Dendritic cell treated with granulocyte-macrophage colony-stimulating factor and Interleukin-4, amounts not matched to agents 40 ng/mL and 50 ng/mL, for 4 days (primary cell): ENCODE data around the gene MIER2.
"Not testable (repeated sequence)": the region's sequence is repeated elsewhere in the genome, so short reads cannot be mapped to it uniquely, and the experiment has no call there.

ENCODE experiments used
- H3K27ac Mint-ChIP-seq: one replicate; pipeline ENCODE4 v1.8.0; 2022; ENCODE audit warnings: mild to moderate bottlenecking, mixed read lengths
- H3K27me3 Mint-ChIP-seq: one replicate; pipeline ENCODE4 v1.8.0; 2022; ENCODE audit warnings: mild to moderate bottlenecking, mixed read lengths
- H3K36me3 Mint-ChIP-seq: one replicate; pipeline ENCODE4 v1.8.0; 2022; ENCODE audit warnings: low read depth, mixed read lengths
- H3K4me1 Mint-ChIP-seq: one replicate; pipeline ENCODE4 v1.8.0; 2022; ENCODE audit warnings: low read depth, mixed read lengths
- H3K4me3 Mint-ChIP-seq: one replicate; pipeline ENCODE4 v1.8.0; 2022; ENCODE audit warnings: mild to moderate bottlenecking, moderate library complexity, mixed read lengths
- H3K9me3 Mint-ChIP-seq: one replicate; pipeline ENCODE4 v1.8.0; 2022; ENCODE audit warnings: mixed read lengths
- intact Hi-C: fragments of 100-400 bp; cut with micrococcal nuclease; formaldehyde crosslinking; loops from one replicate; pipeline ENCODE4 v1.15.0; 2022

Gene MIER2, protein sequence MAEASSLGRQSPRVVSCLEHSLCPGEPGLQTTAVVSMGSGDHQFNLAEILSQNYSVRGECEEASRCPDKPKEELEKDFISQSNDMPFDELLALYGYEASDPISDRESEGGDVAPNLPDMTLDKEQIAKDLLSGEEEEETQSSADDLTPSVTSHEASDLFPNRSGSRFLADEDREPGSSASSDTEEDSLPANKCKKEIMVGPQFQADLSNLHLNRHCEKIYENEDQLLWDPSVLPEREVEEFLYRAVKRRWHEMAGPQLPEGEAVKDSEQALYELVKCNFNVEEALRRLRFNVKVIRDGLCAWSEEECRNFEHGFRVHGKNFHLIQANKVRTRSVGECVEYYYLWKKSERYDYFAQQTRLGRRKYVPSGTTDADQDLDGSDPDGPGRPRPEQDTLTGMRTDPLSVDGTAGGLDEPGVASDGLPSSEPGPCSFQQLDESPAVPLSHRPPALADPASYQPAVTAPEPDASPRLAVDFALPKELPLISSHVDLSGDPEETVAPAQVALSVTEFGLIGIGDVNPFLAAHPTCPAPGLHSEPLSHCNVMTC

GRCh38 chr19:344625-345319 lies at the start of gene MIER2:
Gene MIER2, minus strand, starts transcription at chr19:344796. Its CDS starts 14 bp downstream, at chr19:344782.
- Mint-ChIP-seq H3K4me1 (peaks cover 51% of the 10 kb centered on the region), H3K36me3 (peaks cover 17% of the 10 kb centered on the region), H3K27me3 (peaks cover 25% of the 10 kb centered on the region), H3K4me3 (peak within 1 kb of the TSS; percentile 72), H3K9me3 (no peaks in the 10 kb centered on the region), H3K27ac (peak within 1 kb of the TSS; percentile 12)
- intact Hi-C loops = no loop called here

DNA sequence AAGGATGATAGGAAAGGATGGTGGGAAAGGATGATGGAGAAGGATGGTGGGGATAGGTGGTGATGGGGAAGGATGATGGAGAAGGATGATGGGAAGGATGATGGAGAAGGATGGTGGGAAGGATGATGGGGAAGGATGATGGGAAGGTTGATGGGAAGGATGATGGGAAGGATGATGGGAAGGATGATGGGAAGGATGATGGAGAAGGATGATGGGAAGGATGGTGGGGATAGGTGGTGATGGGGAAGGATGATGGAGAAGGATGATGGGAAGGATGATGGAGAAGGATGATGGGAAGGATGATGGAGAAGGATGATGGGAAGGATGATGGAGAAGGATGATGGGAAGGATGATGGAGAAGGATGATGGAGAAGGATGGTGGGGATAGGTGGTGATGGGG lies 49.0 kb upstream of the MIER2 start:
- peaks cover 39% of the 10 kb centered on the region for H3K9me3 Mint-ChIP-seq
- H3K4me3 Mint-ChIP-seq, H3K27ac Mint-ChIP-seq, H3K4me1 Mint-ChIP-seq, H3K36me3 Mint-ChIP-seq, intact Hi-C loops: not testable (repeated sequence)
- H3K27me3 Mint-ChIP-seq = peaks cover 12% of the 10 kb centered on the region

DNA sequence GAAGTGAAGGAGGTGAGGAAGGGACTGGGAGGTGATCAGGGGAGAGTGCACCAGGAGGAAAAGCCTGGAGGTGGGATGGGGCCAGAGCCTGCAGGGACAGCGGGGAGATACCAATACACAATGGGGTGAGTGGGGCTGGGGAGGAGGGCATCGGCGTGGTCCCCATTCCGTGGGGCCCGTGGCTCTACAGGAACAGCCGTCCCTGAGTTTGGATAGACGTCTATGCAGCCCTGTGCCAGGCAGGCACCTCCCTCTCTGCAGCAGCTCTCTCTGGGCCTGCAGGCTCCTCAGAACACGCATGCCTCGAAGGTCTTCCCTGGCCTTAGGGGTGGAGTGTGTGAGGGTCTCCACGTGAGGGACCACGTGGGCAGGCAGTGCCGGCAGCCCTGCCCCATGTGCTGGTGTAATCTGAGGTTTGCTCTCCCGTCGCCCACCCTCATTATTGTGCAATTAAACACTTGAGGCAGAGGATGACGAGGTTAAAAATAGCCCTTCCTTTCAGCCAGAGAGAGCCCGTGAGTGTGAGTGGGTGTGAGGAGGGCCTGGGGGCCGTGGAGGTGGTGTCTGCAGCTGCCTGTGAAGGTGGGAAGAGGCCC lies 47.9 kb upstream of the MIER2 start:
- no peaks in the 10 kb centered on the region for H3K4me1 Mint-ChIP-seq
- peaks cover 8% of the 10 kb centered on the region for H3K36me3 Mint-ChIP-seq
- H3K27ac Mint-ChIP-seq = no peak overlapping the region
- peaks cover 39% of the 10 kb centered on the region for H3K9me3 Mint-ChIP-seq
- no peak overlapping the region for H3K4me3 Mint-ChIP-seq
- peaks cover 14% of the 10 kb centered on the region for H3K27me3 Mint-ChIP-seq
- intact Hi-C loops = no loop called here

DNA sequence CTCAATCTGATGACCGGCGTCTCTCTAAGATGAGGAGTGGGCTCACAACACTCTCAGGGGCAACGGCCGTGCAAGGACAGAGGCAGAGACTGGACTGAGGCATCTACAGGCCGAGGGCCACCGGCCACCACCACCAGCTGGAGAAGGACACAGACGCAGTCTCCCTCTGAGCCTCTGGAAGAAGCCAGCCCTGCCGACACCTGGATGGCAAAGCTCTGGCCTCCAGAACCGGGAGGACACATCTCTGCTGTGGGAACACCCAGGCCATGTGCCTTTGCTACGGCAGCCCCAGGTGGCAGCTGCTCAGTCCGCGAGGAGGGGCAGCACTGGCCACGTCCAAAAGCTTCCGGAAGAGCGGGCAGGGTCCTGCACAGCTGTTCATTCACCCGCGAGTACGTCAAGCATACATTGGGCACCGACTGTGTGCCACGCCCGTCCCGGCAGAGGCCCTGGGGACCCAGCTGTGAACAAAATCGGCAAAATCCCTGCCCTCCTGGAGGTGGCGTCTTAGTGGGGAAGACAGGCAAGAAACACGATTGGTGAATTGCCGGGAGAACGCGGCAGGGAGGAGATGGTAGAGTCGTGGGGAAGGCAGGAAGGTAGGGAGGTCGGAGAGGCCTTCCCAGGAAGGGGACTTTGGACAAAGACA lies 47.3 kb upstream of the MIER2 start:
- no peak overlapping the region for H3K4me3 Mint-ChIP-seq
- no peaks in the 10 kb centered on the region for H3K4me1 Mint-ChIP-seq
- peaks cover 17% of the 10 kb centered on the region for H3K27me3 Mint-ChIP-seq
- peaks cover 8% of the 10 kb centered on the region for H3K36me3 Mint-ChIP-seq
- intact Hi-C loops = no loop called here
- H3K27ac Mint-ChIP-seq = no peak overlapping the region
- peaks cover 39% of the 10 kb centered on the region for H3K9me3 Mint-ChIP-seq

GRCh38 chr19:391207-391557 lies 46.6 kb upstream of the MIER2 start:
- peaks cover 22% of the 10 kb centered on the region for H3K27me3 Mint-ChIP-seq
- H3K27ac Mint-ChIP-seq = no peak overlapping the region
- H3K4me1 Mint-ChIP-seq = no peaks in the 10 kb centered on the region
- H3K4me3 Mint-ChIP-seq = no peak overlapping the region
- intact Hi-C loops = no loop called here
- H3K9me3 Mint-ChIP-seq = peaks cover 39% of the 10 kb centered on the region
- peaks cover 8% of the 10 kb centered on the region for H3K36me3 Mint-ChIP-seq

GRCh38 chr19:390386-391206 lies 46.0 kb upstream of the MIER2 start:
- Mint-ChIP-seq H3K4me1 (no peaks in the 10 kb centered on the region), H3K4me3 (no peak overlapping the region), H3K27ac (no peak overlapping the region), H3K36me3 (peaks cover 8% of the 10 kb centered on the region), H3K27me3 (peaks cover 27% of the 10 kb centered on the region), H3K9me3 (peaks cover 33% of the 10 kb centered on the region)
- intact Hi-C loops = no loop called here

GRCh38 chr19:389935-390289 lies 45.3 kb upstream of the MIER2 start:
- Mint-ChIP-seq H3K36me3 (peaks cover 8% of the 10 kb centered on the region), H3K4me3 (no peak overlapping the region), H3K27ac (no peak overlapping the region), H3K4me1 (no peaks in the 10 kb centered on the region), H3K9me3 (peaks cover 26% of the 10 kb centered on the region), H3K27me3 (peaks cover 28% of the 10 kb centered on the region)
- intact Hi-C loops = no loop called here

GRCh38 chr19:389255-389934 lies 44.8 kb upstream of the MIER2 start:
- Mint-ChIP-seq H3K27me3 (peaks cover 32% of the 10 kb centered on the region), H3K27ac (no peak overlapping the region), H3K36me3 (peaks cover 8% of the 10 kb centered on the region), H3K9me3 (peaks cover 21% of the 10 kb centered on the region), H3K4me3 (no peak overlapping the region), H3K4me1 (no peaks in the 10 kb centered on the region)
- intact Hi-C loops = no loop called here

GRCh38 chr19:388691-389090 lies 44.1 kb upstream of the MIER2 start:
- Mint-ChIP-seq H3K4me3 (no peak overlapping the region), H3K36me3 (peaks cover 8% of the 10 kb centered on the region), H3K27me3 (peaks cover 39% of the 10 kb centered on the region), H3K27ac (no peak overlapping the region), H3K4me1 (no peaks in the 10 kb centered on the region), H3K9me3 (peaks cover 14% of the 10 kb centered on the region)
- intact Hi-C loops = no loop called here

- Mint-ChIP-seq H3K36me3 (no peaks in the 10 kb centered on the region), H3K9me3 (peaks cover 5% of the 10 kb centered on the region), H3K4me3 (no peak overlapping the region), H3K27ac (no peak overlapping the region), H3K27me3 (peaks cover 48% of the 10 kb centered on the region), H3K4me1 (no peaks in the 10 kb centered on the region)
- intact Hi-C loops = no loop called here
Measured at GRCh38 chr19:387777-388176, 43.2 kb upstream of the MIER2 start.

- H3K27ac Mint-ChIP-seq, H3K4me3 Mint-ChIP-seq, H3K9me3 Mint-ChIP-seq, H3K36me3 Mint-ChIP-seq, H3K4me1 Mint-ChIP-seq, intact Hi-C loops: not testable (repeated sequence)
- H3K27me3 Mint-ChIP-seq = peaks cover 48% of the 10 kb centered on the region
Measured at GRCh38 chr19:386632-387301, 42.2 kb upstream of the MIER2 start.

DNA sequence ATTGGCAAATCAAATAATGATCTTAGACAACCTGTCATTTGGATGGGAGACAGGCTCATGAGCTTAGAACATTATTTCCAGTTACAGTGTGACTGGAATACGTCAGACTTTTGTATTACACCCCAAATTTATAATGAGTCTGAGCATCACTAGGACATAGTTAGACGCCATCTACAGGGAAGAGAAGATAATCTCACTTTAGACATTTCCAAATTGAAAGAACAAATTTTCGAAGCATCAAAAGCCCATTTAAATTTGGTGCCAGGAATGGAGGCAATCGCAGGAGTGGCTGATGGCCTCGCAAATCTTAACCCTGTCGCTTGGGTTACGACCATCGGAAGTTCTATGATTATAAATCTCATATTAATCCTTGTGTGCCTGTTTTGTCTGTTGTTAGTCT lies 41.6 kb upstream of the MIER2 start:
- H3K4me1 Mint-ChIP-seq, H3K36me3 Mint-ChIP-seq, H3K27ac Mint-ChIP-seq, H3K4me3 Mint-ChIP-seq, intact Hi-C loops, H3K9me3 Mint-ChIP-seq: not testable (repeated sequence)
- peaks cover 47% of the 10 kb centered on the region for H3K27me3 Mint-ChIP-seq
